BJ (cell line): ENCODE results near the gene MYO10. TPM values are rescaled to one million over a fixed set of nuclear protein-coding genes. Genes with fewer than 3 reads are reported as not detected.

Experiments used
- CTCF ChIA-PET: fragments of 350-600 bp; formaldehyde crosslinking; extraction: SDS; loops from one replicate; lab custom pipeline; 2021; ENCODE audit warnings: antibody characterized with exemption, inconsistent platforms; lab: Yijun Ruan, JAX
- POLR2A ChIA-PET: fragments of 300-600 bp; sonication (Branson Sonifier 250); formaldehyde crosslinking; extraction: SDS; loops from one replicate; lab custom pipeline; 2021; ENCODE audit warnings: antibody characterized with exemption; lab: Charles Lee
- DNase-seq: peaks from one replicate; pipeline ENCODE4 v3.0.0-alpha.2; 2011; ENCODE audit warnings: low read depth
- H3K27me3 ChIP-seq: 2 replicates; pipeline ENCODE4 v1.6.0; 2011; ENCODE audit warnings: low read length; ENCODE audit not compliant: control insufficient read depth, insufficient read depth
- H3K36me3 ChIP-seq: 2 replicates; pipeline ENCODE4 v1.5.1; 2011; ENCODE audit warnings: low read length; ENCODE audit not compliant: control insufficient read depth, insufficient read depth
- H3K4me3 ChIP-seq: 2 replicates; pipeline ENCODE4 v1.5.1; 2011; ENCODE audit warnings: low read depth, mild to moderate bottlenecking, control low read depth, low read length
- polyA plus RNA-seq: library from polyadenylated mRNA; depleted of rRNA; stranded (reverse); fragments of >200 nt; gene quantifications from 2 replicates; pipeline ENCODE4 v1.2.3, GENCODE V29; 2011
- TF ChIP-seq, protein P1 (sequence below): IDR thresholded peaks from 2 replicates; pipeline ENCODE4 v1.5.1; 2011; ENCODE audit warnings: low read depth, mild to moderate bottlenecking, control low read depth, inconsistent platforms, low read length, moderate library complexity; ENCODE audit not compliant: insufficient read depth

MYO10 gene
- polyA plus RNA-seq, 1 experiment = 17.1 TPM

- CTCF ChIA-PET = interaction anchor here (0.8 kb wide), 1 partner anchor 371 kb away, joined by 3 read pairs; no protein-coding TSS in a partner anchor
- TF ChIP-seq, protein P1, sequence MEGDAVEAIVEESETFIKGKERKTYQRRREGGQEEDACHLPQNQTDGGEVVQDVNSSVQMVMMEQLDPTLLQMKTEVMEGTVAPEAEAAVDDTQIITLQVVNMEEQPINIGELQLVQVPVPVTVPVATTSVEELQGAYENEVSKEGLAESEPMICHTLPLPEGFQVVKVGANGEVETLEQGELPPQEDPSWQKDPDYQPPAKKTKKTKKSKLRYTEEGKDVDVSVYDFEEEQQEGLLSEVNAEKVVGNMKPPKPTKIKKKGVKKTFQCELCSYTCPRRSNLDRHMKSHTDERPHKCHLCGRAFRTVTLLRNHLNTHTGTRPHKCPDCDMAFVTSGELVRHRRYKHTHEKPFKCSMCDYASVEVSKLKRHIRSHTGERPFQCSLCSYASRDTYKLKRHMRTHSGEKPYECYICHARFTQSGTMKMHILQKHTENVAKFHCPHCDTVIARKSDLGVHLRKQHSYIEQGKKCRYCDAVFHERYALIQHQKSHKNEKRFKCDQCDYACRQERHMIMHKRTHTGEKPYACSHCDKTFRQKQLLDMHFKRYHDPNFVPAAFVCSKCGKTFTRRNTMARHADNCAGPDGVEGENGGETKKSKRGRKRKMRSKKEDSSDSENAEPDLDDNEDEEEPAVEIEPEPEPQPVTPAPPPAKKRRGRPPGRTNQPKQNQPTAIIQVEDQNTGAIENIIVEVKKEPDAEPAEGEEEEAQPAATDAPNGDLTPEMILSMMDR = no peak
- no peaks in the 10 kb centered on the region; the same call in 1 of the 2 replicates for H3K36me3 ChIP-seq
- POLR2A ChIA-PET = interaction anchor here (0.6 kb wide), 1 partner anchor 93 kb away, joined by 3 read pairs; no protein-coding TSS in a partner anchor
- DNase-seq = peak; percentile 62
- H3K27me3 ChIP-seq = no peaks in the 10 kb centered on the region
- H3K4me3 ChIP-seq = no peak overlapping the region
These were observed 116.4 kb downstream of the MYO10 start for GRCh38 chr5:16819522-16820167.

GRCh38 chr5:16815432-16815831 lies 120.7 kb downstream of the MYO10 start:
- CTCF ChIA-PET = interaction anchor here (1.1 kb wide), 1 partner anchor 10 kb away, joined by 3 read pairs; no protein-coding TSS in a partner anchor
- DNase-seq = no peak
- TF ChIP-seq, protein P1 = no peak
- POLR2A ChIA-PET = no interaction called here
- Histone ChIP-seq H3K4me3 (no peak overlapping the region), H3K36me3 (no peaks in the 10 kb centered on the region), H3K27me3 (no peaks in the 10 kb centered on the region)

GRCh38 chr5:16812911-16813310 lies 123.2 kb downstream of the MYO10 start:
- TF ChIP-seq, protein P1 = no peak
- POLR2A ChIA-PET = no interaction called here
- H3K4me3 ChIP-seq = no peak overlapping the region

DNA sequence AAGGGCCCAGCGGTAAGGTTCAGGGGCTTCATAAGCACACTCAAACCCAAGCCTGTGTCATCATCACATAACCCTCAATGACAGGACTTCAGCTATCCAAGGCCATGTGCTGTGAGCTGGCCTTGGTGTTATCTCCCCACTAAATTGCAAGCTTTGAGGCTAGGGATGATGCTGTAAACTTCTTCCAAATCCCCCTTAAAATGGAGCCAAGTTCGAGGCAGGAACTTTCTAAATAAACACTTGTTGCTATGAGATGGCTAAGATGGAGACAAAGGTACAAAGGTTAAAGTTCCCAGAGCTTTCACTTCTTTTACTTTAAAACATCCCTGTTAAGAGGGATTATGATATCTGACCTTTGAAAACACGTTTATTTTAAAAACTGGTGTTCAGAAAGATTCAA lies 123.6 kb downstream of the MYO10 start:
- POLR2A ChIA-PET = no interaction called here
- TF ChIP-seq, protein P1 = no peak
- DNase-seq = no peak
- no peaks in the 10 kb centered on the region for H3K27me3 ChIP-seq
- no peaks in the 10 kb centered on the region for H3K36me3 ChIP-seq
- CTCF ChIA-PET = interaction anchor here (1.2 kb wide), 1 partner anchor 377 kb away, joined by 3 read pairs; no protein-coding TSS in a partner anchor
- H3K4me3 ChIP-seq = no peak overlapping the region

More at GRCh38 chr5:16812911-16813310, 123.2 kb downstream of the MYO10 start:
- DNase-seq = no peak
- Histone ChIP-seq H3K27me3 (no peaks in the 10 kb centered on the region), H3K36me3 (no peaks in the 10 kb centered on the region)
- CTCF ChIA-PET = interaction anchor here (1.2 kb wide), 1 partner anchor 377 kb away, joined by 3 read pairs; no protein-coding TSS in a partner anchor

- TF ChIP-seq, protein P1 = no peak
- H3K27me3 ChIP-seq = no peaks in the 10 kb centered on the region
- H3K36me3 ChIP-seq = no peaks in the 10 kb centered on the region
- CTCF ChIA-PET = interaction anchor here (1.2 to 1.3 kb wide), 2 partner anchors 55 to 380 kb away, joined by 4 to 11 read pairs; no protein-coding TSS in a partner anchor
- no peak for DNase-seq
- POLR2A ChIA-PET = interaction anchor here (0.6 to 0.8 kb wide), 2 partner anchors 126 to 375 kb away, joined by 4 to 10 read pairs; partner anchors contain the start of gene MYO10
- H3K4me3 ChIP-seq = no peak overlapping the region
These were observed 125.8 kb downstream of the MYO10 start for GRCh38 chr5:16810208-16810854.
